HepG2 (cell line): ENCODE measurements around the gene MEMO1. TPM values are rescaled to one million over a fixed set of nuclear protein-coding genes. Genes with fewer than 3 reads are reported as not detected.

ENCODE experiments used
- E2F5 ChIP-seq: sonication (generic); formaldehyde crosslinking; conservative IDR thresholded peaks from 2 replicates; pipeline ENCODE4 v1.4.0; 2020; ENCODE audit warnings: missing genetic modification reagents
- FOXJ3 ChIP-seq: sonication (generic); formaldehyde crosslinking; IDR thresholded peaks from 2 replicates; pipeline ENCODE4 v1.4.0; 2020; ENCODE audit warnings: missing genetic modification reagents, mild to moderate bottlenecking, borderline replicate concordance
- HIVEP1 ChIP-seq: sonication (generic); formaldehyde crosslinking; IDR thresholded peaks from 2 replicates; pipeline ENCODE4 v1.4.0; 2020; ENCODE audit warnings: mild to moderate bottlenecking, missing genetic modification reagents
- MEIS1 ChIP-seq: sonication (generic); formaldehyde crosslinking; IDR thresholded peaks from 2 replicates; pipeline ENCODE4 v1.9.0; 2021; ENCODE audit warnings: mild to moderate bottlenecking, missing genetic modification reagents, moderate library complexity, borderline replicate concordance
- MIER3 ChIP-seq: IDR thresholded peaks from 2 replicates; pipeline ENCODE4 v1.6.1; 2016; ENCODE audit warnings: missing compliant biosample characterization, borderline replicate concordance
- NAIF1 ChIP-seq: sonication (generic); formaldehyde crosslinking; IDR thresholded peaks from 2 replicates; pipeline ENCODE4 v1.5.0; 2020; ENCODE audit warnings: mild to moderate bottlenecking, missing genetic modification reagents, borderline replicate concordance
- NCOA2 ChIP-seq: sonication (generic); formaldehyde crosslinking; IDR thresholded peaks from 2 replicates; pipeline ENCODE4 v1.8.0; 2022; ENCODE audit warnings: inconsistent platforms
- NFE2 ChIP-seq: sonication (generic); formaldehyde crosslinking; IDR thresholded peaks from 2 replicates; pipeline ENCODE4 v1.4.0; 2020; ENCODE audit warnings: missing genetic modification reagents
- NFRKB ChIP-seq: fragments of 450-650 bp; IDR thresholded peaks from 2 replicates; pipeline ENCODE4 v1.6.1; 2017
- PCBP1 ChIP-seq: fragments of 200-400 bp; formaldehyde crosslinking; IDR thresholded peaks from 2 replicates; pipeline ENCODE4 v1.6.1; 2017; ENCODE audit warnings: mild to moderate bottlenecking, low read depth, low read length, borderline replicate concordance
- PHF5A ChIP-seq: IDR thresholded peaks from one replicate; pipeline ENCODE4 v1.6.1; 2018; ENCODE audit warnings: low read depth, missing genetic modification reagents; ENCODE audit not compliant: unreplicated experiment
- RARA ChIP-seq: IDR thresholded peaks from 2 replicates; pipeline ENCODE4 v1.6.1; 2016; ENCODE audit warnings: missing genetic modification reagents, missing compliant biosample characterization
- SALL1 ChIP-seq: sonication (generic); formaldehyde crosslinking; IDR thresholded peaks from 2 replicates; pipeline ENCODE4 v1.8.0; 2022; ENCODE audit warnings: mild to moderate bottlenecking, missing genetic modification reagents
- SSRP1 ChIP-seq: IDR thresholded peaks from 2 replicates; pipeline ENCODE4 v1.6.1; 2016; ENCODE audit warnings: control low read depth
- SYNCRIP ChIP-seq: fragments of 200-400 bp; formaldehyde crosslinking; IDR thresholded peaks from 2 replicates; pipeline ENCODE4 v1.6.1; 2018; ENCODE audit warnings: mild to moderate bottlenecking, low read depth, low read length; ENCODE audit not compliant: insufficient read depth
- TCF7 ChIP-seq: sonication (generic); IDR thresholded peaks from 2 replicates; pipeline ENCODE4 v1.6.1; 2016; ENCODE audit warnings: antibody characterized with exemption, low read depth
- TFDP1 ChIP-seq: IDR thresholded peaks from 2 replicates; pipeline ENCODE4 v1.6.1; 2016; ENCODE audit warnings: missing compliant biosample characterization, missing genetic modification reagents, borderline replicate concordance
- U2AF2 ChIP-seq: fragments of 200-400 bp; formaldehyde crosslinking; IDR thresholded peaks from 2 replicates; pipeline ENCODE4 v1.6.1; 2017; ENCODE audit warnings: low read depth, mild to moderate bottlenecking, low read length
- ZHX1 ChIP-seq: sonication (generic); formaldehyde crosslinking; IDR thresholded peaks from 2 replicates; pipeline ENCODE4 v1.8.1; 2022; ENCODE audit warnings: low read depth, mild to moderate bottlenecking, missing genetic modification reagents
- ZMYM4 ChIP-seq: sonication (generic); formaldehyde crosslinking; IDR thresholded peaks from 2 replicates; pipeline ENCODE4 v1.8.1; 2023; ENCODE audit warnings: mild to moderate bottlenecking, missing genetic modification reagents
- ZNF124 ChIP-seq: sonication (generic); formaldehyde crosslinking; IDR thresholded peaks from 2 replicates; pipeline ENCODE4 v1.4.0; 2020; ENCODE audit warnings: missing genetic modification reagents
- ZNF260 ChIP-seq: sonication (generic); formaldehyde crosslinking; IDR thresholded peaks from 2 replicates; pipeline ENCODE4 v1.4.0; 2020; ENCODE audit warnings: missing genetic modification reagents, low read depth, mild to moderate bottlenecking, borderline replicate concordance
- ZNF292 ChIP-seq: sonication (generic); formaldehyde crosslinking; IDR thresholded peaks from 2 replicates; pipeline ENCODE4 v1.8.1; 2022; ENCODE audit warnings: mild to moderate bottlenecking, low read depth, missing genetic modification reagents, borderline replicate concordance
- ZNF547 ChIP-seq: sonication (generic); formaldehyde crosslinking; IDR thresholded peaks from 2 replicates; pipeline ENCODE4 v1.5.1; 2020; ENCODE audit warnings: mild to moderate bottlenecking, missing genetic modification reagents
- ZNF580 ChIP-seq: IDR thresholded peaks from 2 replicates; pipeline ENCODE4 v1.6.1; 2016; ENCODE audit warnings: low read depth, borderline replicate concordance
- ZNF691 ChIP-seq: sonication (generic); formaldehyde crosslinking; IDR thresholded peaks from 2 replicates; pipeline ENCODE4 v1.4.0; 2020; ENCODE audit warnings: missing genetic modification reagents, low read depth, mild to moderate bottlenecking, borderline replicate concordance
- polyA plus RNA-seq, 8 experiments: library from polyadenylated mRNA; depleted of rRNA in 3 of 8; stranded (reverse) in 7 of 8; unstranded in 1 of 8; fragments of >200 nt; fragmentation: Illumina TruSeq in 4 of 8; extraction: Trizol in 4 of 8; gene quantifications; 2 replicates each; pipeline versions ENCODE4 v1.2.1 to v1.2.3, GENCODE V29; 2011 to 2016; ENCODE audit warnings: low read depth in 4 of 8, missing spikeins in 1 of 8, mixed read lengths in 1 of 8; ENCODE audit not compliant: insufficient read depth in 1 of 8
- total RNA-seq, 5 experiments: library from RNA; depleted of rRNA; stranded (reverse); fragments of >200 nt; fragmentation: Illumina TruSeq; extraction: Trizol; gene quantifications; 2 replicates each; pipeline ENCODE4 v1.2.3, GENCODE V29; 2016; ENCODE audit warnings: low read depth in 1 of 5

MEMO1 gene
- total and polyA plus RNA-seq, 2 of the 13 experiments (the other 11 are each of a cell fraction or from before 2014, with no cell fraction given), result 69.8 to 81.6 TPM

- TF ChIP-seq ZHX1 (CRISPR knock-in tag) (no peak), ZNF124 (CRISPR knock-in tag) (no peak), TFDP1 (CRISPR knock-in tag) (no peak), ZNF292 (CRISPR knock-in tag) (peak; percentile 58; the same call in 1 of the 2 replicates), SYNCRIP (no peak), PHF5A (CRISPR knock-in tag) (no peak), ZNF691 (CRISPR knock-in tag) (peak; percentile 69; the same call in 1 of the 2 replicates), NCOA2 (CRISPR knock-in tag) (0 out of 2 replicates have a peak, but pooled peaks have one; percentile 4), ZNF260 (CRISPR knock-in tag) (no peak), TCF7 (peak; percentile 69), SALL1 (CRISPR knock-in tag) (peak; percentile 40; the same call in 1 of the 2 replicates), HIVEP1 (CRISPR knock-in tag) (no peak), E2F5 (CRISPR knock-in tag) (no peak), ZNF580 (CRISPR knock-in tag) (no peak), ZNF547 (CRISPR knock-in tag) (no peak), MIER3 (no peak), FOXJ3 (CRISPR knock-in tag) (no peak), MEIS1 (CRISPR knock-in tag) (no peak), RARA (CRISPR knock-in tag) (0 out of 2 replicates have a peak, but pooled peaks have one; percentile 6), ZMYM4 (CRISPR knock-in tag) (peak; percentile 58; the same call in 1 of the 2 replicates), NFRKB (no peak), NAIF1 (CRISPR knock-in tag) (no peak), NFE2 (CRISPR knock-in tag) (no peak), SSRP1 (CRISPR knock-in tag) (no peak), U2AF2 (no peak), PCBP1 (no peak)
These were observed 23.9 kb downstream of the MEMO1 start (continued) for GRCh38 chr2:31986906-31987305.
